Measurements from ENCODE around the gene GPR45.

GRCh38 chr2:105290981-105291660 is 49.6 kb downstream of the GPR45 start:
- TF ChIP-seq REST (IDR thresholded peaks at IDR 0.05) (no peak), CTCF (IDR thresholded peaks at IDR 0.05; ENCODE audit: low read depth, low read length, missing input control) (no peak), MAX (IDR thresholded peaks at IDR 0.05) (no peak), YY1 (IDR thresholded peaks at IDR 0.05) (no peak), RAD21 (IDR thresholded peaks at IDR 0.05) (no peak)

Measured in liver (tissue), 3 donors.